MCF 10A (cell line): ENCODE results near the gene TRPM3. TPM values are rescaled to one million over a fixed set of nuclear protein-coding genes. Genes with fewer than 3 reads are reported as not detected.

Experiments
- BruUV-seq: library from RNA; stranded (reverse); fragments of 400-500 nt; replicated peaks from 2 replicates; lab custom pipeline; 2021; lab: Mats Ljungman, UMichigan
- CTCF ChIA-PET: fragments of 300-600 bp; sonication (Branson Sonifier 250); formaldehyde crosslinking; extraction: SDS; loops from one replicate; lab custom pipeline; 2021; ENCODE audit warnings: antibody characterized with exemption, inconsistent platforms; lab: Yijun Ruan, JAX
- POLR2A ChIA-PET: fragments of 300-600, 350-650 bp; sonication (Branson Sonifier 250); formaldehyde crosslinking; extraction: SDS; loops from one replicate; lab custom pipeline; 2020; ENCODE audit warnings: antibody characterized with exemption, inconsistent platforms; lab: Yijun Ruan, JAX
- DNase-seq: peaks from one replicate; pipeline ENCODE4 v3.0.0-alpha.2; 2018; ENCODE audit not compliant: unreplicated experiment
- H3K27ac Mint-ChIP-seq: one replicate; pipeline ENCODE4 v1.8.0; 2022; ENCODE audit warnings: mild to moderate bottlenecking, low read depth, mixed read lengths; ENCODE audit not compliant: unreplicated experiment
- H3K27me3 Mint-ChIP-seq: one replicate; pipeline ENCODE4 v1.8.0; 2022; ENCODE audit warnings: mixed read lengths; ENCODE audit not compliant: insufficient read depth, unreplicated experiment
- H3K36me3 Mint-ChIP-seq: one replicate; pipeline ENCODE4 v1.8.0; 2022; ENCODE audit warnings: mild to moderate bottlenecking, moderate library complexity, mixed read lengths; ENCODE audit not compliant: insufficient read depth, unreplicated experiment
- H3K4me1 Mint-ChIP-seq: one replicate; pipeline ENCODE4 v1.8.0; 2022; ENCODE audit warnings: mixed read lengths; ENCODE audit not compliant: insufficient read depth, unreplicated experiment
- H3K4me3 Mint-ChIP-seq: one replicate; pipeline ENCODE4 v1.8.0; 2022; ENCODE audit warnings: mild to moderate bottlenecking, moderate library complexity, mixed read lengths; ENCODE audit not compliant: unreplicated experiment
- H3K9me3 Mint-ChIP-seq: one replicate; pipeline ENCODE4 v1.8.0; 2022; ENCODE audit warnings: mixed read lengths; ENCODE audit not compliant: unreplicated experiment
- CTCF ChIP-seq: fragments of 200-600 bp; IDR thresholded peaks from one replicate; pipeline ENCODE4 v1.8.0; 2022; ENCODE audit warnings: antibody characterized with exemption, mild to moderate bottlenecking; ENCODE audit not compliant: unreplicated experiment
- intact Hi-C: fragments of 100-400 bp; cut with micrococcal nuclease; formaldehyde crosslinking; loops from 2 replicates; pipeline ENCODE4 v1.14.1; 2022
- total RNA-seq: library from RNA; stranded (reverse); gene quantifications from 2 replicates; pipeline ENCODE4 v1.2.3, GENCODE V29; 2022

Gene TRPM3
- total RNA-seq, 1 experiment from 2014 or later = 0.44 TPM

GRCh38 chr9:70832492-70832891 lies 288.9 kb downstream of the TRPM3 start:
- CTCF ChIA-PET = no interaction called here
- Mint-ChIP-seq H3K9me3 (no peaks in the 10 kb centered on the region), H3K4me1 (no peaks in the 10 kb centered on the region), H3K36me3 (no peaks in the 10 kb centered on the region), H3K27me3 (peaks cover 9% of the 10 kb centered on the region), H3K4me3 (no peak overlapping the region), H3K27ac (no peak overlapping the region)
- TF ChIP-seq CTCF = no peak
- DNase-seq = no peak
- BruUV-seq = no TSS peak
- POLR2A ChIA-PET = no interaction called here
- intact Hi-C loops = loop anchor here (10.0 kb wide), 1 partner anchor 412 kb away; no protein-coding TSS in a partner anchor

- TF ChIP-seq CTCF = no peak
- DNase-seq = no peak
- H3K27me3 Mint-ChIP-seq = peaks cover 28% of the 10 kb centered on the region
- POLR2A ChIA-PET = no interaction called here
- no peak overlapping the region for H3K4me3 Mint-ChIP-seq
- no TSS peak for BruUV-seq
- no peak overlapping the region for H3K27ac Mint-ChIP-seq
- no peaks in the 10 kb centered on the region for H3K36me3 Mint-ChIP-seq
- intact Hi-C loops = loop anchor here (10.0 kb wide), 1 partner anchor 414 kb away; no protein-coding TSS in a partner anchor
- CTCF ChIA-PET = interaction anchor here (0.9 kb wide), 1 partner anchor 229 kb away, joined by 3 read pairs; no protein-coding TSS in a partner anchor
- H3K4me1 Mint-ChIP-seq = no peaks in the 10 kb centered on the region
- H3K9me3 Mint-ChIP-seq = no peaks in the 10 kb centered on the region
Observed at GRCh38 chr9:70830618-70831017, 290.8 kb downstream of the TRPM3 start.

- H3K4me1 Mint-ChIP-seq = no peaks in the 10 kb centered on the region
- H3K9me3 Mint-ChIP-seq = no peaks in the 10 kb centered on the region
- H3K4me3 Mint-ChIP-seq = no peak overlapping the region
- peaks cover 31% of the 10 kb centered on the region for H3K27me3 Mint-ChIP-seq
- intact Hi-C loops = loop anchor here (10.0 kb wide), 1 partner anchor 415 kb away; no protein-coding TSS in a partner anchor
- DNase-seq = no peak
- no peak overlapping the region for H3K27ac Mint-ChIP-seq
- BruUV-seq = no TSS peak
- TF ChIP-seq CTCF = no peak
- CTCF ChIA-PET = interaction anchor here (0.5 to 0.6 kb wide), 2 partner anchors 182 to 1378 kb away, joined by 3 to 4 read pairs; no protein-coding TSS in a partner anchor
- H3K36me3 Mint-ChIP-seq = no peaks in the 10 kb centered on the region
- POLR2A ChIA-PET = no interaction called here
Observed at GRCh38 chr9:70829591-70830265, 291.7 kb downstream of the TRPM3 start.

- Mint-ChIP-seq H3K27me3 (peaks cover 54% of the 10 kb centered on the region), H3K36me3 (no peaks in the 10 kb centered on the region), H3K4me3 (no peak overlapping the region), H3K27ac (no peak overlapping the region), H3K4me1 (no peaks in the 10 kb centered on the region), H3K9me3 (no peaks in the 10 kb centered on the region)
- no peak for TF ChIP-seq CTCF
- BruUV-seq = no TSS peak
- ChIA-PET POLR2A (no interaction called here), CTCF (interaction anchor here (0.7 kb wide), 1 partner anchor 9 kb away, joined by 3 read pairs; no protein-coding TSS in a partner anchor)
- no peak for DNase-seq
- intact Hi-C loops = no loop called here
Observed at GRCh38 chr9:70826562-70826961, 294.9 kb downstream of the TRPM3 start.
